Neural crest cell (in vitro differentiated cells): Measurements from ENCODE around the gene IZUMO4. TPM values are rescaled to one million over a fixed set of nuclear protein-coding genes. Genes with fewer than 3 reads are reported as not detected.
"Not testable (repeated sequence)": the region's sequence is repeated elsewhere in the genome, so short reads cannot be mapped to it uniquely, and the experiment has no call there.

Experiments used
- DNase-seq: peaks from one replicate; pipeline ENCODE4 v3.0.0; 2021; ENCODE audit warnings: low read depth, mixed read lengths, low spot score
- H3K27ac Mint-ChIP-seq: one replicate; pipeline ENCODE4 v1.8.0; 2021; ENCODE audit warnings: mild to moderate bottlenecking, mixed read lengths; ENCODE audit not compliant: unreplicated experiment
- H3K27me3 Mint-ChIP-seq: 2 replicates; pipeline ENCODE4 v1.8.0; 2021; ENCODE audit warnings: low read depth, mild to moderate bottlenecking, mixed read lengths
- H3K36me3 Mint-ChIP-seq: 2 replicates; pipeline ENCODE4 v1.8.0; 2021; ENCODE audit warnings: low read depth, mild to moderate bottlenecking, mixed read lengths
- H3K4me1 Mint-ChIP-seq: 2 replicates; pipeline ENCODE4 v1.8.0; 2021; ENCODE audit warnings: mixed read lengths
- H3K4me3 Mint-ChIP-seq: one replicate; pipeline ENCODE4 v1.8.0; 2021; ENCODE audit warnings: mild to moderate bottlenecking, mixed read lengths
- H3K9me3 Mint-ChIP-seq: 2 replicates; pipeline ENCODE4 v1.8.0; 2021; ENCODE audit warnings: mixed read lengths
- CTCF ChIP-seq: fragments of 200-600 bp; sonication (generic); conservative IDR thresholded peaks from 2 replicates; pipeline ENCODE4 v1.5.0; 2021; ENCODE audit warnings: antibody characterized with exemption, mild to moderate bottlenecking
- total RNA-seq: library from RNA; stranded (reverse); gene quantifications from 2 replicates; pipeline ENCODE4 v1.2.1, GENCODE V29; 2021

The IZUMO4 gene
- total RNA-seq, 1 donor from 2014 or later, result 5.6 TPM

GRCh38 chr19:2129892-2130770 lies 33.4 kb downstream of the IZUMO4 start:
- H3K4me3 Mint-ChIP-seq, result no peak overlapping the region
- no peak overlapping the region for H3K27ac Mint-ChIP-seq
- H3K9me3 Mint-ChIP-seq, result no peaks in the 10 kb centered on the region
- H3K36me3 Mint-ChIP-seq, result peaks cover 3% of the 10 kb centered on the region
- H3K27me3 Mint-ChIP-seq, result no peaks in the 10 kb centered on the region
- no peak for TF ChIP-seq CTCF
- DNase-seq, result no peak
- no peaks in the 10 kb centered on the region for H3K4me1 Mint-ChIP-seq

GRCh38 chr19:2131012-2131975 lies 34.6 kb downstream of the IZUMO4 start:
- not testable (repeated sequence) for H3K4me3 Mint-ChIP-seq, H3K36me3 Mint-ChIP-seq, H3K27ac Mint-ChIP-seq, H3K4me1 Mint-ChIP-seq, H3K27me3 Mint-ChIP-seq, DNase-seq, H3K9me3 Mint-ChIP-seq

GRCh38 chr19:2132191-2132590 lies 35.5 kb downstream of the IZUMO4 start:
- no peaks in the 10 kb centered on the region for H3K4me1 Mint-ChIP-seq
- H3K27me3 Mint-ChIP-seq, result no peaks in the 10 kb centered on the region
- peaks cover 6% of the 10 kb centered on the region for H3K36me3 Mint-ChIP-seq
- H3K4me3 Mint-ChIP-seq, result no peak overlapping the region
- no peak for DNase-seq
- H3K9me3 Mint-ChIP-seq, result no peaks in the 10 kb centered on the region
- H3K27ac Mint-ChIP-seq, result no peak overlapping the region
- no peak for TF ChIP-seq CTCF

GRCh38 chr19:2132731-2133490 lies 36.2 kb downstream of the IZUMO4 start:
- DNase-seq, result no peak
- Mint-ChIP-seq H3K9me3 (no peaks in the 10 kb centered on the region), H3K4me1 (no peaks in the 10 kb centered on the region), H3K4me3 (no peak overlapping the region), H3K27ac (no peak overlapping the region), H3K36me3 (peaks cover 6% of the 10 kb centered on the region), H3K27me3 (no peaks in the 10 kb centered on the region)
- TF ChIP-seq CTCF, result no peak

- TF ChIP-seq CTCF, result no peak
- no peak for DNase-seq
- Mint-ChIP-seq H3K9me3 (no peaks in the 10 kb centered on the region), H3K4me1 (peaks cover 7% of the 10 kb centered on the region), H3K27me3 (no peaks in the 10 kb centered on the region), H3K4me3 (no peak overlapping the region), H3K27ac (no peak overlapping the region), H3K36me3 (peaks cover 6% of the 10 kb centered on the region)
Measured at GRCh38 chr19:2135474-2136402, 39.0 kb downstream of the IZUMO4 start.
